HEK293T (cell line): ENCODE measurements around the gene HARS1.

Experiments
- FOXM1 ChIP-seq: fragments of 450-650 bp; IDR thresholded peaks from 2 replicates; pipeline ENCODE4 v1.6.1; 2017; ENCODE audit warnings: mild to moderate bottlenecking, borderline replicate concordance
- HDGF ChIP-seq: fragments of 450-650 bp; IDR thresholded peaks from 2 replicates; pipeline ENCODE4 v1.6.1; 2017; ENCODE audit warnings: antibody characterized with exemption, borderline replicate concordance
- TARDBP ChIP-seq: fragments of 450-650 bp; IDR thresholded peaks from 2 replicates; pipeline ENCODE4 v1.6.1; 2016

DNA sequence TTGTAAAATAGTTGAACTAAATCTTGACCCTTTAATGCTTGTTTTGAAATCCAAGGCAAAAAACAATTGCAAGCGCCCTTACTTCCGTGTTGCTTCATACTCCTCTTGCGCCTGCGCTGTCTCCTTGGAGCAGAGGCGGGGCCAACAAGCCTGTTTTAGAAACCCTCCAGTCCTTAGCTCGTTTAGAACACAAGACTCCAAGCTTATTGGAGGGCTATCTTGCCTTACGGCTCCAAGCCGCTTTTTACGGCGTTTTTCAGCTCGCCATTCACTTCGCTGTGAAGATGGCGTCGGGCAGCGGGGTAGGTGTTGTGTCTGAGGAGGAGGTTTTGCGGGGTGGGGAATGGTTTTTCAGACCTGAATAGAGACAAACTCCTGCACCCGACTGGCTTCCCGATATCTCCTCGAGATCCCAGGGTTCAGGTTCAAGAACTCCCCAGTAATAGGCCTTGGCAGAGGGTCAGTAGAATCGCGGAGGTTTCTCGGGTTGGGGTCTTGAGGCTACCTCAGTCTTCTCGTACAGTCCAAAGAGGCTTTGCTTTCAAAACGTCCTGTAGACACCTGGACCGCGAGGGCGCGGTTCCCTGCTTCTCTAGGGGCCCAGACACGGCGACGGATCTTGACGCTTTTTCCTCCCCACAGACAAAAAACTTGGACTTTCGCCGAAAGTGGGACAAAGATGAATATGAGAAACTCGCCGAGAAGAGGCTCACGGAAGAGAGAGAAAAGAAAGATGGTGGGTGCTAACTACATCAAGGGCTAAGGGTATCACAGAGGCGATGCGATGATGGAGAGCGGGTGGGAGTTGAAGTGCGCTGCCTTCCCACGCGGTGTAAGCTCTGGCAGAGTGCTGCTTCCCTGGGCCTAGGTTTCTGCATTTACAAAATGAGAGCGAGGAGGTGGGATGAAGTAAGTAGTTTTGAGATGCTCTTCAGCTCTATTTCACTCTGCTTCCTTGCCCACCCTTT lies 9.3 kb upstream of the HARS1 start, which contains the start of gene ZMAT2:
- TF ChIP-seq HDGF (no peak), FOXM1 (no peak), TARDBP (no peak)
